Measurements from ENCODE around the gene INSYN1. TPM values are rescaled to one million over a fixed set of nuclear protein-coding genes. Genes with fewer than 3 reads are reported as not detected.

The INSYN1 gene
- total RNA-seq, 4 donors from 2014 or later = 12.5 to 27.4 (median 23.8) TPM

DNA sequence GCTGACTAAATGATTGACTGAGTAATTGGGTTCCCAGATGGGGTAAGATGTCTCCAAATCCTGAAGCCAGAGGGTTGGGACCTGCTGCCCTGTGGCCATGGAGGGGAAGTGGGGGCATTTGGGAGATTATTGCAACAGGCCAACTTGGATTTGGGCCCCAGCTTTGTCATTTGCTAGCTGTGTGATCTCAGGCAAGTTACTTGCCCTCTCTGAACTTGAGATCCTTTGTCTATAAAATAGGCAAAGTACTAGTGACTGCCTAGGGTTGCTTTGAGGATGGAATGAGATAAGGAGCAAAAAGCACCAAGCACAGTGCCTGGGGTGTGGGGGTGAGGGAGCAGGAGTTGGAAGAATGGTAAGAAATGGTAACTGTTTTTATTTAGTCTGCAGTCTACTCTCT is 4.4 kb upstream of the INSYN1 start:
- no peaks in the 10 kb centered on the region for H3K9me3 ChIP-seq
- peaks cover 0 to 29% (median 21%) of the 10 kb centered on the region in 4 donors for H3K4me1 ChIP-seq
- H3K27me3 ChIP-seq = peaks cover 0 to 3% (median 1%) of the 10 kb centered on the region in 4 donors
- no peak for DNase-seq (ENCODE audit: extremely low spot score)
- no peak overlapping the region for H3K4me3 ChIP-seq
- TF ChIP-seq POLR2AphosphoS5 (IDR thresholded peaks at IDR 0.05) (no peak), POLR2A (IDR thresholded peaks at IDR 0.05; ENCODE audit: low read depth) (no peak), EP300 (IDR thresholded peaks at IDR 0.05) (no peak)
- TF ChIP-seq, protein P1, sequence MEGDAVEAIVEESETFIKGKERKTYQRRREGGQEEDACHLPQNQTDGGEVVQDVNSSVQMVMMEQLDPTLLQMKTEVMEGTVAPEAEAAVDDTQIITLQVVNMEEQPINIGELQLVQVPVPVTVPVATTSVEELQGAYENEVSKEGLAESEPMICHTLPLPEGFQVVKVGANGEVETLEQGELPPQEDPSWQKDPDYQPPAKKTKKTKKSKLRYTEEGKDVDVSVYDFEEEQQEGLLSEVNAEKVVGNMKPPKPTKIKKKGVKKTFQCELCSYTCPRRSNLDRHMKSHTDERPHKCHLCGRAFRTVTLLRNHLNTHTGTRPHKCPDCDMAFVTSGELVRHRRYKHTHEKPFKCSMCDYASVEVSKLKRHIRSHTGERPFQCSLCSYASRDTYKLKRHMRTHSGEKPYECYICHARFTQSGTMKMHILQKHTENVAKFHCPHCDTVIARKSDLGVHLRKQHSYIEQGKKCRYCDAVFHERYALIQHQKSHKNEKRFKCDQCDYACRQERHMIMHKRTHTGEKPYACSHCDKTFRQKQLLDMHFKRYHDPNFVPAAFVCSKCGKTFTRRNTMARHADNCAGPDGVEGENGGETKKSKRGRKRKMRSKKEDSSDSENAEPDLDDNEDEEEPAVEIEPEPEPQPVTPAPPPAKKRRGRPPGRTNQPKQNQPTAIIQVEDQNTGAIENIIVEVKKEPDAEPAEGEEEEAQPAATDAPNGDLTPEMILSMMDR (IDR thresholded peaks at IDR 0.05) = no peak
- no peaks in the 10 kb centered on the region for H3K36me3 ChIP-seq
- intact Hi-C loops (cut with DNase I) = loop anchor here (10.0 kb wide), 1 partner anchor 147 kb away; no protein-coding TSS in a partner anchor
- no peak overlapping the region for H3K27ac ChIP-seq (replicated peaks in 1 of 4)

DNA sequence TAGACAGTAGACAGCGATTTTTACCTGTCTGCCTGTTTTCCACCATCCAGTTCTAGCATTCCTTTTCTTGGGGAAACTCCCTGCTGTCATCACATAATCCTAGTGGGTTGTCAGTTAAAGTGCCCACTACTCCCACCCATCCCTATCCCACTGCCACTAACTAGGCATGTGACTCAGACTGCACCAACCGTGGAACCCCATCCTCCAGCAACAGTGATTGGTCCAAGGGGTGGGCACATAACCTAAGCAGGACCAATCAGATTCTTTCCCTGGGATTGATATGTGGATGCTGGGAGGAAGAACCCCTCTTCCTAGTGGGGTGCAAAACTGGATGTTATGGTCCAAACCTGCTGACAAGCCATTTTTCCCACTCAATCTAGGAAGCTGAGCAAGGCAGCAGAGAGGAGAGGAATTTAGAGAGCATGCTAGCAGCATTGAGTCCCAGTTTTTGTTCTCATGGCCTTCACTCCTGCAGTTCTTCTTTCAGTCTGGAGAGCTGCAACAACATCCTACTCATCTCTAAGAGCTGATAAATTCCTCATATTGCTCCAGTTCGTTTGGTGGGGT is 3.9 kb upstream of the INSYN1 start:
- H3K27ac ChIP-seq (replicated peaks in 1 of 4) = no peak overlapping the region
- TF ChIP-seq POLR2AphosphoS5 (IDR thresholded peaks at IDR 0.05) = no peak
- no peaks in the 10 kb centered on the region for H3K9me3 ChIP-seq
- 64% methylated on average over 3 of the region's 3 CpGs for WGBS
- DNase-seq (ENCODE audit: extremely low spot score) = no peak
- H3K27me3 ChIP-seq = peaks cover 0 to 8% (median 3%) of the 10 kb centered on the region in 4 donors
- H3K4me1 ChIP-seq = peaks cover 4 to 35% (median 26%) of the 10 kb centered on the region in 4 donors
- no peak overlapping the region for H3K4me3 ChIP-seq
- no peaks in the 10 kb centered on the region for H3K36me3 ChIP-seq
- intact Hi-C loops (cut with DNase I) = loop anchor here (10.0 kb wide), 1 partner anchor 148 kb away; no protein-coding TSS in a partner anchor

DNA sequence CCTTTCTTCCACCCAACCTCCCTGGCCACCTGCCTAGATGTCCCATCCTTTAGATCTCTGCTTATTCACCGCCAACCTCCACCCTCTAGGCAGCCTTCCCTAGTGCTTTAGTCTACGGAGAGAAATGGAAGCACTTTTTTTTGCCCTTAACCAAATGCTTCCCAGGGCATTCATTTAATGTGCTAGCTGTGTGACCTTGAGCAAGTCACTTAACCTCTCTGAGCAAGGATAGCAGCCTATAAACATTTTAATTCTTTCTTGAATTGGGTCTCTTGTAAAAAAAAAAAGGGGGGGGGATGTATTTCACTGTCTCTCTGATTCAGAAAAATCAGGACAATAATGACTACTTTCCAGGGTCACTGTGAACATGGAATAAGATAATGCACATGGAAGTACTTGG is 3.2 kb upstream of the INSYN1 start:
- Histone ChIP-seq H3K27ac (replicated peaks in 1 of 4) (no peak overlapping the region), H3K9me3 (no peaks in the 10 kb centered on the region), H3K4me3 (no peak overlapping the region), H3K4me1 (peaks cover 10 to 41% (median 33%) of the 10 kb centered on the region in 4 donors), H3K27me3 (peaks cover 0 to 15% (median 3%) of the 10 kb centered on the region in 4 donors), H3K36me3 (no peaks in the 10 kb centered on the region)
- 88% methylated on average over 2 of the region's 2 CpGs for WGBS
- TF ChIP-seq EP300 (IDR thresholded peaks at IDR 0.05) (no peak), POLR2A (IDR thresholded peaks at IDR 0.05; ENCODE audit: low read depth) (no peak), POLR2AphosphoS5 (IDR thresholded peaks at IDR 0.05) (no peak)
- TF ChIP-seq, protein P1 (IDR thresholded peaks at IDR 0.05) = no peak
- DNase-seq (ENCODE audit: extremely low spot score) = no peak
- intact Hi-C loops (cut with DNase I) = loop anchor here (10.0 kb wide), 1 partner anchor 148 kb away; no protein-coding TSS in a partner anchor

DNA sequence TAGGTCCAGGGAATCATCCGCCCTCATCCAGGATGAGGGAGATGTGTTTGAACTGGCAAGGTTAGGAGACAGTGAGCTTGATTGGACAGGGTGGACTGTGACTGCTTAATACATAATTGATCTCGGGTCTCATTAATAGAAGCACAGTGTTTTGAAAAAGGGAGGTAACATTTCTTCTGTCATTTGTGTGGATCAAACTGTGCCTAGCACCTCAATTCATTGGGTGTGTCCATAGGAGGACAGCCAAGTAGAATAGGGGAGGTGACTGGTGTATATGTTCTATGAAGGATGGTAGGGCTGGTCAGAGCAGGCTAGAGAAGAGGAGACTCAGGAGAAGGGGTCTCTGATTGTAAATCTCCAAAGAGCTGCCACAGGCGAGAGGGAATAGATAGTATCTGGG is 2.8 kb upstream of the INSYN1 start:
- no peak for DNase-seq (ENCODE audit: extremely low spot score)
- H3K27ac ChIP-seq (replicated peaks in 1 of 4) = no peak overlapping the region
- WGBS = 87% methylated on average over 3 of the region's 3 CpGs
- peaks cover 0 to 16% (median 3%) of the 10 kb centered on the region in 4 donors for H3K27me3 ChIP-seq
- H3K4me3 ChIP-seq = no peak overlapping the region
- peaks cover 15 to 42% (median 37%) of the 10 kb centered on the region in 4 donors for H3K4me1 ChIP-seq
- H3K9me3 ChIP-seq = no peaks in the 10 kb centered on the region
- intact Hi-C loops (cut with DNase I) = loop anchor here (10.0 kb wide), 1 partner anchor 149 kb away; no protein-coding TSS in a partner anchor
- TF ChIP-seq, protein P1 (IDR thresholded peaks at IDR 0.05) = no peak
- no peak for TF ChIP-seq POLR2A (IDR thresholded peaks at IDR 0.05; ENCODE audit: low read depth)
- TF ChIP-seq EP300 (IDR thresholded peaks at IDR 0.05) = no peak
- no peak for TF ChIP-seq POLR2AphosphoS5 (IDR thresholded peaks at IDR 0.05)
- no peaks in the 10 kb centered on the region for H3K36me3 ChIP-seq

DNA sequence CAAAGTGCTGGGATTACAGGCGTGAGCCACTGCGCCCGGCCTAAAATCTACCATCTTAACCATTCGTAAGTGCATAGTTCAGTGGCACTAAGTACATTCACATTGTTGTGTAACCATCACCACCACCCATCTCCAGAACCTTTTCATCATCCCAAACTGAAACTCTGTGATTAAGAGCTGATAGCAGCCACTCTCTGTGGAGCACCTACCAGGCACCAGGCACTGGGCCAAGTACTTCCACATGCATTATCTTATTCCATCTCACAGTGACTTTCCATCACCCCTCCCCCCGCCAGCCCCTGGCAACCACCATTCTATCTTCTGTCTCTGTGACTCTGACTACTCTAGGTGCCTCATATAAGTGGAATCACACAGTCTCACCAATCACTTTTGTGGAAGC is 2.3 kb upstream of the INSYN1 start:
- peaks cover 17 to 46% (median 39%) of the 10 kb centered on the region in 4 donors for H3K4me1 ChIP-seq
- peaks cover 0 to 18% (median 3%) of the 10 kb centered on the region in 4 donors for H3K27me3 ChIP-seq
- no peak overlapping the region for H3K4me3 ChIP-seq
- no peaks in the 10 kb centered on the region for H3K9me3 ChIP-seq
- TF ChIP-seq, protein P1 (IDR thresholded peaks at IDR 0.05) = no peak
- no peak for TF ChIP-seq POLR2A (IDR thresholded peaks at IDR 0.05; ENCODE audit: low read depth)
- TF ChIP-seq EP300 (IDR thresholded peaks at IDR 0.05) = no peak
- TF ChIP-seq POLR2AphosphoS5 (IDR thresholded peaks at IDR 0.05) = no peak
- intact Hi-C loops (cut with DNase I) = loop anchor here (10.0 kb wide), 1 partner anchor 149 kb away; no protein-coding TSS in a partner anchor
- H3K27ac ChIP-seq (replicated peaks in 1 of 4) = no peak overlapping the region
- 88% methylated on average over 5 of the region's 5 CpGs for WGBS
- no peaks in the 10 kb centered on the region for H3K36me3 ChIP-seq
- DNase-seq (ENCODE audit: extremely low spot score) = no peak
